AG04449 (cell line): ENCODE measurements around the gene PIBF1.
"Not testable (repeated sequence)": the region's sequence is repeated elsewhere in the genome, so short reads cannot be mapped to it uniquely, and the experiment has no call there.

ENCODE experiments used
- CTCF ChIA-PET: fragments of 350-600 bp; formaldehyde crosslinking; extraction: SDS; loops from one replicate; lab custom pipeline; 2021; ENCODE audit warnings: antibody characterized with exemption; lab: Yijun Ruan, JAX
- POLR2A ChIA-PET: fragments of 400-600, 350-600 bp; formaldehyde crosslinking; extraction: SDS; loops from one replicate; lab custom pipeline; 2020; ENCODE audit warnings: antibody characterized with exemption, inconsistent platforms; lab: Yijun Ruan, JAX
- DNase-seq: peaks from one replicate; pipeline ENCODE4 v3.0.0-alpha.2; 2010; ENCODE audit warnings: low read depth, low spot score
- H3K4me3 ChIP-seq: 2 replicates; pipeline ENCODE4 v1.5.1; 2011; ENCODE audit warnings: low read depth, mild to moderate bottlenecking, control low read depth, low read length
- TF ChIP-seq, protein P1 (sequence below): IDR thresholded peaks from one replicate; pipeline ENCODE4 v1.5.1; 2011; ENCODE audit warnings: mild to moderate bottlenecking, moderate library complexity, low read length, control low read depth, inconsistent platforms; ENCODE audit not compliant: insufficient read depth; ENCODE audit errors: missing control alignments

PIBF1 gene

DNA sequence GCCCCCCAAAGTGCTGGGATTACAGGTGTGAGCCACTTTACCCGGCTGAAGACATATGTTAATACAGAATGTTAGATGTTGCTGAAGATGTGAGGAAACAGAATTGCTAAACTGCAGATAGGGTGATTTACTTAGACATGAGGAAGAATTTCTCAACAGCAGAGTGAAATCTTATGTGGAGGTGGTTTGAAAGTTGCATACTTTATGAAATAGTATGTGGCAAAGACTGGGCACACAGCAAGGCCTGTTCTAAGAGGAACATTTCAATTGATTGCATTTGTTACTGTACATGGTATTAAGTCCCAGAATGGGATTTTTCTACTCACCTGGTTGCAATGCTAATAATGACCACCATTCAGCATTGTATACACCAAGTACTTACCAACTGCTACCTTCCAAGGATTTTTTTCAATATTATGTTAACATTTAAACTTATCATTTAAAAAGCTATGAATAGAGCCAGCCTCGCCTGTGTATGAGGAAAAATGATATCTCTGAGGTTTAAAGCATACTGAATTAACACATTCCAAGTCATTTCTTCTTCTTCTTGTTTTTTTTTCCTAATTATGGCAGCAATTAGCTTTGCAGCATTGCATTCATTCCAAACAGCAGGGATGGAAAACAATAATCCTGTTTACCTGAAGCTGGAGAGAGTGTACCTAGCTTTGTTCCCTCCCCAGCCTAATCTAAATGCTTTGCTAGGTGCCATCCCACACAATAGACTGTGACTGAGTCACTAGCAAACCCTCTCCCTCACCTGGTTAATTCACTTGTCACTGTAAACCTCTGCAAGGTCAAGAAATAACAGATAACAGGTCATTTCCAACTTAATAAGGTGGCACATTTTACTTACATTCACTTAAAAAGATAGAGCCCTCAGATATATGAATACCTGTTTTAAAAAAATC, 257.5 kb downstream of the PIBF1 start:
- CTCF ChIA-PET: interaction anchor here (1.4 kb wide), 1 partner anchor 21 kb away, joined by 4 read pairs; no protein-coding TSS in a partner anchor
- POLR2A ChIA-PET: interaction anchor here (0.7 kb wide), 1 partner anchor 494 kb away, joined by 3 read pairs; no protein-coding TSS in a partner anchor
- no peak overlapping the region for H3K4me3 ChIP-seq
- TF ChIP-seq, protein P1, sequence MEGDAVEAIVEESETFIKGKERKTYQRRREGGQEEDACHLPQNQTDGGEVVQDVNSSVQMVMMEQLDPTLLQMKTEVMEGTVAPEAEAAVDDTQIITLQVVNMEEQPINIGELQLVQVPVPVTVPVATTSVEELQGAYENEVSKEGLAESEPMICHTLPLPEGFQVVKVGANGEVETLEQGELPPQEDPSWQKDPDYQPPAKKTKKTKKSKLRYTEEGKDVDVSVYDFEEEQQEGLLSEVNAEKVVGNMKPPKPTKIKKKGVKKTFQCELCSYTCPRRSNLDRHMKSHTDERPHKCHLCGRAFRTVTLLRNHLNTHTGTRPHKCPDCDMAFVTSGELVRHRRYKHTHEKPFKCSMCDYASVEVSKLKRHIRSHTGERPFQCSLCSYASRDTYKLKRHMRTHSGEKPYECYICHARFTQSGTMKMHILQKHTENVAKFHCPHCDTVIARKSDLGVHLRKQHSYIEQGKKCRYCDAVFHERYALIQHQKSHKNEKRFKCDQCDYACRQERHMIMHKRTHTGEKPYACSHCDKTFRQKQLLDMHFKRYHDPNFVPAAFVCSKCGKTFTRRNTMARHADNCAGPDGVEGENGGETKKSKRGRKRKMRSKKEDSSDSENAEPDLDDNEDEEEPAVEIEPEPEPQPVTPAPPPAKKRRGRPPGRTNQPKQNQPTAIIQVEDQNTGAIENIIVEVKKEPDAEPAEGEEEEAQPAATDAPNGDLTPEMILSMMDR: no peak
- no peak for DNase-seq

DNA sequence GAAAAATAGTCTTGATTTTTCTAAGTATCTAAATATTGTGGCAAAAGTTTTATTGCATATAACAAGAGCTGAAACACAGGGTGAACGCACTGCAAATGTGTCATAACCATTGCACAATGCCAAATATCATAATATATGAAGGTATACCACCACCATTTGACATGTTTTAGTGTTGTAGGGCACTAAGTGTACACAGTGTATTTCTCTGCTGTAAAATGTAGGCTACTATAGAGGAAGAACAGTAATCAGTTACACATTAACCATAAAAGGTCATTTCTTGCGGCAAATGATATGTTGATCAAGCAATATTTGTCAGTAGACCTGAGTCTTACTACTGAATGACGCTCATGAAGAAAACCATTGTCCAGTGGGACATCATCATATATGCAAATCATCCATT, 258.6 kb downstream of the PIBF1 start:
- TF ChIP-seq, protein P1: no peak

DNA sequence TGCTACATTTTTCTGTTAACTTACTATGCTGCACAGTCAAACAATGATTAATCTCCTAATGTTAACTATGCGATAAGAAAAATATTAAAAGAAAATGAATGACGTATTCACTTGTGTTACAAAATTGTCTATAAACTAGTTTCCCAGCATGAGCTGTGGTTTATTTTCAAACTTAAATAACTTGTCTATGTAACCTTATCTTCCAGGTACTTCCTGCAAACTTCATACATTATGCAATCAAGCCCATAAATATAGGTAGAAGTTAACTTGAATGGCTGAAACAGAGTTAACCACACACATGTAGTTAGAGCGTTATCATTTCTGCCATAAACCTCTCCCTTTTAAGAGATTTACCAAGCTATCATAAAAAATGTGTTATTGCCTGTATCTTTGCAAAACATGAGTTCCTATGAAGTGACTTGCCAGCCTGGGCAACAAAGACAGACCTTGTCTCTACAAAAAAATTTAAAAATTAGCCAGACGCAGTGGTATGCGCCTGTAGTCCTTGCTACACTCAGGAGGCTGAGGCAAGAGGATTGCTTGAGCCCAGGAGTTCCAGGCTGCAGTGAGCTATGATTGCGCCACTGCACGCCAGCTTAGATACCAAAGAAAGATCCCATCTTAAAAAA, 259.1 kb downstream of the PIBF1 start:
- ChIA-PET CTCF (interaction anchor here (1.4 kb wide), 1 partner anchor 23 kb away, joined by 4 read pairs; no protein-coding TSS in a partner anchor), POLR2A (interaction anchor here (0.6 kb wide), 2 partner anchors 232 to 640 kb away, joined by 3 read pairs; no protein-coding TSS in a partner anchor)
- no peak overlapping the region for H3K4me3 ChIP-seq
- TF ChIP-seq, protein P1: no peak
- DNase-seq: no peak

More for the DNA sequence above, 258.6 kb downstream of the PIBF1 start:
- no peak for DNase-seq
- ChIA-PET POLR2A (interaction anchor here (0.7 kb wide), 1 partner anchor 492 kb away, joined by 3 read pairs; no protein-coding TSS in a partner anchor), CTCF (interaction anchor here (1.4 kb wide), 1 partner anchor 22 kb away, joined by 4 read pairs; no protein-coding TSS in a partner anchor)
- H3K4me3 ChIP-seq: no peak overlapping the region

DNA sequence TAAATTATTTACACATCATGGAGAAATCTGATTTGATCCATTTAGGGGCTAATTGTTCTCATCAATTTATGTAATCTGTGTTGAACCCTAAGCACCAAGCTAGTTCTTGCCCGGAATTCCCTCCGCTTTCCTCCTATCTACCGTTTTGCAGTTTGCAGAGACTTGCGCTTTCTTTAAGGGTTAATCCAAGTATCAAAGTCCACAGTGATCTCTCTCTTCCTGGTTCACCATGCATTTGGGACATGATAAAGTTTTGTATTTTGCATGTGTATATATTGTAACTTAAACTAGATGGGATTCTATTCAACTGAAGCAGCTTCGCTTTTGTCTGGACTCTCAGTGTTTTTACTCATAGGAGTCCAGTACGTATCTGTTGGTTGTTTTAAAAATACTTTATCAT, 263.1 kb downstream of the PIBF1 start:
- no peak for DNase-seq
- POLR2A ChIA-PET: no interaction called here
- CTCF ChIA-PET: no interaction called here
- TF ChIP-seq, protein P1: no peak
- H3K4me3 ChIP-seq: no peak overlapping the region

DNA sequence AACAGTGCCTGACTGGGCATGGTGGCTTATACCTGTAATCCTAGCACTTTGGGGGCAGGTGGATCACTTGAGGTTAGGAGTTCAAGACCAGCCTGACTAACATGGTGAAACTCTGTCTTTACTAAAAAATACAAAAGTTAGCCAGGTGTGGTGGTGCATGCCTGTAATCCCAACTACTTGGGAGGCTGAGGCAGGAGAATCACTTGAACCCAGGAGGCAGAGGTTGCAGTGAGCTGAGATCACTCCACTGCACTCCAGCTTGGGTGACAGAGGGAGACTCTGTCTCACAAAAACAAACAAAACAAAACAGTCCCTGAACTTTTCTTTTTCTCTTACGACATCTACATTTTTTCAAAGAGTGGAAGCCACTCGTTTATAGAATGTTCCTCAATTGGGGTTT, 266.7 kb downstream of the PIBF1 start:
- POLR2A ChIA-PET: not testable (repeated sequence)

DNA sequence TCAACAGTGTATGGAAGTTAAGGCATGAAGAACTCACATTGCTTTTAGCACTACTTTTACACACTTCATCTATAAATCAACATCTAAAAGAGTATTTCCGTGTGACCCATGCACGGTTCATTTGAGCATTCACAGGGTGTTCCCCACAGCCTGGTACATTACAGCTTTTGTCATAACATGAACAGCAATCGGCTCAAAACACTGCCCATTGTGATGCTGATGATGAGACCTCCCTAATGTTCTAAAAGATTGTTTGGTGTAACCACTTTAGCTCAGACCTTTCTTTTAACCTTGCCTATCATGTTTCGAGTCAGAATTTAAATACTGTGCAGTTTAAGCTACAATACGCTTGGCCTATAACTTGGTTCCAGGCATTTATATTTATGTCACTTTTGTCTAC, 272.8 kb downstream of the PIBF1 start:
- TF ChIP-seq, protein P1: no peak
- ChIA-PET POLR2A (no interaction called here), CTCF (no interaction called here)
- H3K4me3 ChIP-seq: no peak overlapping the region
- DNase-seq: no peak

More for the DNA sequence above, 266.7 kb downstream of the PIBF1 start:
- H3K4me3 ChIP-seq, CTCF ChIA-PET, DNase-seq: not testable (repeated sequence)
